Measurements from ENCODE around the gene GNGT2. TPM values are rescaled to one million over a fixed set of nuclear protein-coding genes. Genes with fewer than 3 reads are reported as not detected.

Gene GNGT2
- polyA plus RNA-seq, 1 donor (not counting 4 experiments of a cell fraction or from before 2014, with no cell fraction given) = not detected

- no peak overlapping the region for H3K4me2 ChIP-seq (ENCODE audit: control insufficient read depth, extremely low read depth, insufficient read depth, low read depth, low read length)
- FAIRE-seq = no peak
These were observed 52.6 kb downstream of the GNGT2 start for GRCh38 chr17:49157784-49158183.

GRCh38 chr17:49156256-49156655, 54.1 kb downstream of the GNGT2 start:
- dilution Hi-C loops (cut with MboI; ENCODE audit: extremely low pct_ligation_motif_present, low sequenced_read_pairs) = no loop called here
- Histone ChIP-seq H4K20me1 (ENCODE audit: control insufficient read depth, extremely low read depth, insufficient read depth, low read length) (no peaks in the 10 kb centered on the region), H3K4me2 (ENCODE audit: control insufficient read depth, extremely low read depth, insufficient read depth, low read depth, low read length) (no peak overlapping the region), H3K27ac (ENCODE audit: control insufficient read depth, insufficient read depth, low read length) (no peak overlapping the region), H3K4me1 (ENCODE audit: control insufficient read depth, extremely low read depth, insufficient read depth, low read length) (no peaks in the 10 kb centered on the region), H2AFZ (ENCODE audit: control insufficient read depth, low read length) (no peak overlapping the region), H3K9me3 (ENCODE audit: control insufficient read depth, low read depth, low read length) (no peaks in the 10 kb centered on the region), H3K36me3 (ENCODE audit: control insufficient read depth in 2 of 2, extremely low read depth in 1 of 2, insufficient read depth in 2 of 2, low read length in 2 of 2) (no peaks in the 10 kb centered on the region), H3K4me3 (ENCODE audit: control insufficient read depth in 2 of 3, extremely low read depth in 1 of 3, insufficient read depth in 2 of 3, low read depth in 1 of 3, low read length in 3 of 3) (no peak overlapping the region), H3K79me2 (ENCODE audit: control insufficient read depth, insufficient read depth, low read length) (no peaks in the 10 kb centered on the region), H3K9ac (ENCODE audit: control insufficient read depth, extremely low read depth, insufficient read depth, low read length) (no peak overlapping the region), H3K27me3 (ENCODE audit: control insufficient read depth, extremely low read depth, insufficient read depth, low read length) (no peaks in the 10 kb centered on the region), H3K9me1 (ENCODE audit: control insufficient read depth, extremely low read depth, insufficient read depth, low read length) (no peaks in the 10 kb centered on the region)
- no peak for DNase-seq (ENCODE audit: low read depth, low spot score)
- FAIRE-seq = no peak
- TF ChIP-seq CTCF (optimal IDR thresholded peaks at IDR 0.05 in 1 of 3, IDR thresholded peaks at IDR 0.05 in 1 of 3, conservative IDR thresholded peaks at IDR 0.05 in 1 of 3; ENCODE audit: extremely low read depth in 1 of 3, insufficient read depth in 2 of 3, low read length in 3 of 3) (no peak), EZH2 (IDR thresholded peaks at IDR 0.05; ENCODE audit: low read length) (no peak)

More at GRCh38 chr17:49157784-49158183, 52.6 kb downstream of the GNGT2 start:
- no peaks in the 10 kb centered on the region for H3K4me1 ChIP-seq (ENCODE audit: control insufficient read depth, extremely low read depth, insufficient read depth, low read length)
- no peaks in the 10 kb centered on the region for H3K9me3 ChIP-seq (ENCODE audit: control insufficient read depth, low read depth, low read length)
- no peaks in the 10 kb centered on the region for H3K27me3 ChIP-seq (ENCODE audit: control insufficient read depth, extremely low read depth, insufficient read depth, low read length)
- DNase-seq (ENCODE audit: low read depth, low spot score) = no peak
- no peak overlapping the region for H3K4me3 ChIP-seq (ENCODE audit: control insufficient read depth in 2 of 3, extremely low read depth in 1 of 3, insufficient read depth in 2 of 3, low read depth in 1 of 3, low read length in 3 of 3)
- H3K79me2 ChIP-seq (ENCODE audit: control insufficient read depth, insufficient read depth, low read length) = no peaks in the 10 kb centered on the region
- TF ChIP-seq EZH2 (IDR thresholded peaks at IDR 0.05; ENCODE audit: low read length) = no peak
- no peak for TF ChIP-seq CTCF (optimal IDR thresholded peaks at IDR 0.05 in 1 of 3, IDR thresholded peaks at IDR 0.05 in 1 of 3, conservative IDR thresholded peaks at IDR 0.05 in 1 of 3; ENCODE audit: extremely low read depth in 1 of 3, insufficient read depth in 2 of 3, low read length in 3 of 3)
- no peaks in the 10 kb centered on the region for H3K9me1 ChIP-seq (ENCODE audit: control insufficient read depth, extremely low read depth, insufficient read depth, low read length)
- no peak overlapping the region for H3K9ac ChIP-seq (ENCODE audit: control insufficient read depth, extremely low read depth, insufficient read depth, low read length)
- dilution Hi-C loops (cut with MboI; ENCODE audit: extremely low pct_ligation_motif_present, low sequenced_read_pairs) = no loop called here
- no peak overlapping the region for H3K27ac ChIP-seq (ENCODE audit: control insufficient read depth, insufficient read depth, low read length)
- no peaks in the 10 kb centered on the region for H3K36me3 ChIP-seq (ENCODE audit: control insufficient read depth in 2 of 2, extremely low read depth in 1 of 2, insufficient read depth in 2 of 2, low read length in 2 of 2)
- H4K20me1 ChIP-seq (ENCODE audit: control insufficient read depth, extremely low read depth, insufficient read depth, low read length) = no peaks in the 10 kb centered on the region
- no peak overlapping the region for H2AFZ ChIP-seq (ENCODE audit: control insufficient read depth, low read length)

Other genes starting within 250 kb of the GNGT2 start
- gene GIP, start 242.0 kb downstream of the GNGT2 start, polyA plus RNA-seq = not detected in 3 replicates
- gene IGF2BP1, start 213.2 kb downstream of the GNGT2 start, polyA plus RNA-seq = under 0.01 TPM in 1 of 3 replicates, not detected in the others
- gene B4GALNT2, start 77.8 kb downstream of the GNGT2 start, polyA plus RNA-seq = 0.01 to 0.32 TPM (median 0.08 TPM) in 3 replicates
- gene ABI3, start 133 bp upstream of the GNGT2 start, polyA plus RNA-seq = 0.03 TPM in 1 of 3 replicates, not detected in the others
- gene PHOSPHO1, start 20.2 kb upstream of the GNGT2 start, polyA plus RNA-seq = 0.04 to 0.13 TPM (median 0.07 TPM) in 3 replicates
- gene ZNF652, start 151.7 kb upstream of the GNGT2 start, polyA plus RNA-seq = 5.1 to 8.9 TPM (median 8.5 TPM) in 3 replicates
- gene PHB1, start 204.3 kb upstream of the GNGT2 start, polyA plus RNA-seq = 286 to 500 TPM (median 395 TPM) in 3 replicates